CD4-positive, alpha-beta memory T cell (primary cell): ENCODE data around the gene TMBIM6. TPM values are rescaled to one million over a fixed set of nuclear protein-coding genes. Genes with fewer than 3 reads are reported as not detected.

Experiments used
- CTCF ChIA-PET: fragments of 350-600 bp; sonication (Branson Sonifier 250); formaldehyde crosslinking; loops from one replicate; lab custom pipeline; 2021; ENCODE audit warnings: inconsistent platforms; ENCODE audit not compliant: partially characterized antibody; lab: Charles Lee
- POLR2A ChIA-PET: fragments of 350-600 bp; sonication (Branson Sonifier 250); formaldehyde crosslinking; loops from one replicate; lab custom pipeline; 2021; ENCODE audit not compliant: partially characterized antibody; lab: Charles Lee
- DNase-seq, 5 donors: peaks; one replicate each; pipeline versions ENCODE4 v3.0.0 to v3.0.0-alpha.2; 2020 to 2022; ENCODE audit warnings: mixed read lengths in 1 of 5
- H3K27ac ChIP-seq: one replicate; pipeline ENCODE4 v1.7.0; 2013; ENCODE audit warnings: low read depth, low read length
- H3K27me3 ChIP-seq: 2 replicates; pipeline ENCODE4 v1.7.0; 2013; ENCODE audit warnings: mild to moderate bottlenecking, low read length, moderate library complexity; ENCODE audit not compliant: insufficient read depth
- H3K36me3 ChIP-seq: 2 replicates; pipeline ENCODE4 v1.7.0; 2013; ENCODE audit warnings: mild to moderate bottlenecking, low read length, moderate library complexity; ENCODE audit not compliant: insufficient read depth
- H3K4me1 ChIP-seq: 2 replicates; pipeline ENCODE4 v1.7.0; 2013; ENCODE audit warnings: mild to moderate bottlenecking, low read length, moderate library complexity; ENCODE audit not compliant: insufficient read depth
- H3K4me3 ChIP-seq, 2 donors: one replicate each; pipeline ENCODE4 v1.7.0; 2013; ENCODE audit warnings: low read length in 2 of 2, mild to moderate bottlenecking in 1 of 2
- H3K9me3 ChIP-seq, 2 donors: one replicate each; pipeline ENCODE4 v1.7.0; 2013; ENCODE audit warnings: low read length in 2 of 2, control low read depth in 1 of 2; ENCODE audit not compliant: control insufficient read depth in 1 of 2
- H3K27ac Mint-ChIP-seq, 7 donors: one replicate each; pipeline ENCODE4 v1.8.0; 2020 to 2021; ENCODE audit warnings: mixed read lengths in 7 of 7, mild to moderate bottlenecking in 6 of 7, inconsistent platforms in 3 of 7, moderate library complexity in 3 of 7
- H3K27me3 Mint-ChIP-seq, 2 donors: one replicate each; pipeline ENCODE4 v1.8.0; 2020 to 2021; ENCODE audit warnings: mixed read lengths in 2 of 2
- H3K36me3 Mint-ChIP-seq, 2 donors: one replicate each; pipeline ENCODE4 v1.8.0; 2020 to 2021; ENCODE audit warnings: mixed read lengths in 2 of 2, inconsistent platforms in 1 of 2, mild to moderate bottlenecking in 1 of 2
- H3K4me1 Mint-ChIP-seq, 4 donors: one replicate each; pipeline ENCODE4 v1.8.0; 2020 to 2021; ENCODE audit warnings: mixed read lengths in 4 of 4, mild to moderate bottlenecking in 1 of 4
- H3K4me3 Mint-ChIP-seq, 8 donors: one replicate each; pipeline ENCODE4 v1.8.0; 2020 to 2021; ENCODE audit warnings: mixed read lengths in 8 of 8, mild to moderate bottlenecking in 7 of 8, moderate library complexity in 6 of 8, inconsistent platforms in 3 of 8
- H3K9me3 Mint-ChIP-seq, 8 donors: one replicate each; pipeline ENCODE4 v1.8.0; 2020 to 2021; ENCODE audit warnings: mixed read lengths in 8 of 8, mild to moderate bottlenecking in 5 of 8, inconsistent platforms in 3 of 8, moderate library complexity in 1 of 8
- intact Hi-C: fragments of 100-400 bp; cut with micrococcal nuclease; formaldehyde crosslinking; loops from one replicate; pipeline ENCODE4 v1.15.1; 2023
- polyA plus RNA-seq, 2 donors: library from polyadenylated mRNA; unstranded; fragments of 300-500 nt; fragmentation: Illumina TruSeq; gene quantifications; one replicate each; pipeline ENCODE4 v1.2.3, GENCODE V29; 2021
- total RNA-seq, 2 experiments: library from RNA; stranded (reverse); gene quantifications; one replicate each; pipeline ENCODE4 v1.2.3, GENCODE V29; 2021

Gene TMBIM6
- total and polyA plus RNA-seq, 4 experiments from 2014 or later: 421 to 2,112 (median 655) TPM

- Histone ChIP-seq H3K36me3 (no peaks in the 10 kb centered on the region), H3K4me3 (no peak overlapping the region), H3K4me1 (no peaks in the 10 kb centered on the region), H3K27me3 (no peaks in the 10 kb centered on the region), H3K9me3 (no peaks in the 10 kb centered on the region), H3K27ac (no peak overlapping the region)
- H3K27me3 Mint-ChIP-seq: no peaks in the 10 kb centered on the region
- H3K9me3 Mint-ChIP-seq: no peaks in the 10 kb centered on the region
- peak overlapping the region in 3 of 7 donors; percentile 3 to 35 (median 24) for H3K27ac Mint-ChIP-seq
- intact Hi-C loops: no loop called here
- ChIA-PET POLR2A (no interaction called here), CTCF (no interaction called here)
- no peak overlapping the region for H3K4me3 Mint-ChIP-seq
- no peak for DNase-seq
- H3K36me3 Mint-ChIP-seq: peaks cover 4 to 10% of the 10 kb centered on the region in 2 donors
- no peaks in the 10 kb centered on the region for H3K4me1 Mint-ChIP-seq
Observed at GRCh38 chr12:49794021-49794420, 52.7 kb downstream of the TMBIM6 start.

- no peaks in the 10 kb centered on the region for H3K4me1 Mint-ChIP-seq
- no peaks in the 10 kb centered on the region for H3K36me3 ChIP-seq
- ChIA-PET CTCF (no interaction called here), POLR2A (interaction anchor here (0.6 kb wide), 1 partner anchor 1200 kb away, joined by 5 read pairs; no protein-coding TSS in a partner anchor)
- peaks cover 0 to 2% (median 0%) of the 10 kb centered on the region in 8 donors for H3K9me3 Mint-ChIP-seq
- H3K9me3 ChIP-seq: no peaks in the 10 kb centered on the region
- H3K27ac ChIP-seq: no peak overlapping the region
- peaks cover 4 to 10% of the 10 kb centered on the region in 2 donors for H3K36me3 Mint-ChIP-seq
- H3K4me3 Mint-ChIP-seq: no peak overlapping the region
- H3K27ac Mint-ChIP-seq: no peak overlapping the region
- intact Hi-C loops: no loop called here
- no peak overlapping the region for H3K4me3 ChIP-seq
- no peaks in the 10 kb centered on the region for H3K4me1 ChIP-seq
- H3K27me3 ChIP-seq: no peaks in the 10 kb centered on the region
- no peak for DNase-seq
- H3K27me3 Mint-ChIP-seq: no peaks in the 10 kb centered on the region
Observed at GRCh38 chr12:49794811-49795653, 53.7 kb downstream of the TMBIM6 start.

- no peaks in the 10 kb centered on the region for H3K9me3 ChIP-seq
- H3K4me3 Mint-ChIP-seq: no peak overlapping the region
- DNase-seq: no peak
- H3K36me3 Mint-ChIP-seq: peaks cover 9 to 10% of the 10 kb centered on the region in 2 donors
- CTCF ChIA-PET: no interaction called here
- no peaks in the 10 kb centered on the region for H3K27me3 ChIP-seq
- no peaks in the 10 kb centered on the region for H3K4me1 ChIP-seq
- intact Hi-C loops: no loop called here
- peaks cover 0 to 2% (median 0%) of the 10 kb centered on the region in 8 donors for H3K9me3 Mint-ChIP-seq
- no peaks in the 10 kb centered on the region for H3K4me1 Mint-ChIP-seq
- no peaks in the 10 kb centered on the region for H3K27me3 Mint-ChIP-seq
- no peaks in the 10 kb centered on the region for H3K36me3 ChIP-seq
- H3K27ac ChIP-seq: no peak overlapping the region
- H3K4me3 ChIP-seq: no peak overlapping the region
- no peak overlapping the region for H3K27ac Mint-ChIP-seq
- POLR2A ChIA-PET: interaction anchor here (0.6 kb wide), 1 partner anchor 1199 kb away, joined by 5 read pairs; no protein-coding TSS in a partner anchor
Observed at GRCh38 chr12:49795654-49796105, 54.3 kb downstream of the TMBIM6 start.

GRCh38 chr12:49796155-49796554 lies 54.8 kb downstream of the TMBIM6 start:
- POLR2A ChIA-PET: interaction anchor here (0.6 kb wide), 1 partner anchor 1199 kb away, joined by 5 read pairs; no protein-coding TSS in a partner anchor
- CTCF ChIA-PET: no interaction called here

GRCh38 chr12:49796606-49797448 lies 55.5 kb downstream of the TMBIM6 start:
- intact Hi-C loops: no loop called here
- Mint-ChIP-seq H3K4me1 (no peaks in the 10 kb centered on the region), H3K36me3 (peaks cover 12% of the 10 kb centered on the region in 2 donors), H3K27me3 (no peaks in the 10 kb centered on the region), H3K4me3 (no peak overlapping the region), H3K9me3 (peaks cover 0 to 5% (median 0%) of the 10 kb centered on the region in 8 donors), H3K27ac (no peak overlapping the region)
- Histone ChIP-seq H3K27ac (no peak overlapping the region), H3K4me3 (no peak overlapping the region), H3K27me3 (no peaks in the 10 kb centered on the region), H3K4me1 (no peaks in the 10 kb centered on the region), H3K36me3 (no peaks in the 10 kb centered on the region), H3K9me3 (no peaks in the 10 kb centered on the region)
- ChIA-PET CTCF (no interaction called here), POLR2A (no interaction called here)
- no peak for DNase-seq

More at GRCh38 chr12:49796155-49796554, 54.8 kb downstream of the TMBIM6 start:
- Mint-ChIP-seq H3K4me1 (no peaks in the 10 kb centered on the region), H3K27me3 (no peaks in the 10 kb centered on the region), H3K36me3 (peaks cover 9 to 10% of the 10 kb centered on the region in 2 donors), H3K27ac (no peak overlapping the region), H3K9me3 (peaks cover 0 to 2% (median 0%) of the 10 kb centered on the region in 8 donors), H3K4me3 (no peak overlapping the region)
- H3K9me3 ChIP-seq: no peaks in the 10 kb centered on the region
- no peak for DNase-seq
- H3K4me1 ChIP-seq: no peaks in the 10 kb centered on the region
- H3K4me3 ChIP-seq: no peak overlapping the region
- H3K27ac ChIP-seq: no peak overlapping the region
- no peaks in the 10 kb centered on the region for H3K36me3 ChIP-seq
- no peaks in the 10 kb centered on the region for H3K27me3 ChIP-seq
- intact Hi-C loops: no loop called here

- H3K4me3 Mint-ChIP-seq: no peak overlapping the region
- intact Hi-C loops: no loop called here
- Histone ChIP-seq H3K4me1 (no peaks in the 10 kb centered on the region), H3K36me3 (no peaks in the 10 kb centered on the region), H3K27me3 (no peaks in the 10 kb centered on the region), H3K27ac (no peak overlapping the region), H3K4me3 (no peak overlapping the region), H3K9me3 (no peaks in the 10 kb centered on the region)
- peaks cover 0 to 5% (median 0%) of the 10 kb centered on the region in 8 donors for H3K9me3 Mint-ChIP-seq
- no peaks in the 10 kb centered on the region for H3K4me1 Mint-ChIP-seq
- CTCF ChIA-PET: no interaction called here
- POLR2A ChIA-PET: no interaction called here
- no peak overlapping the region for H3K27ac Mint-ChIP-seq
- no peaks in the 10 kb centered on the region for H3K27me3 Mint-ChIP-seq
- no peak for DNase-seq
- H3K36me3 Mint-ChIP-seq: peaks cover 12 to 13% of the 10 kb centered on the region in 2 donors
Observed at GRCh38 chr12:49797449-49797776, 56.1 kb downstream of the TMBIM6 start.

GRCh38 chr12:49798248-49798647 lies 56.9 kb downstream of the TMBIM6 start:
- Mint-ChIP-seq H3K4me3 (no peak overlapping the region), H3K27ac (no peak overlapping the region), H3K4me1 (no peaks in the 10 kb centered on the region), H3K27me3 (no peaks in the 10 kb centered on the region), H3K36me3 (peaks cover 12 to 16% of the 10 kb centered on the region in 2 donors), H3K9me3 (peaks cover 0 to 5% (median 0%) of the 10 kb centered on the region in 8 donors)
- H3K36me3 ChIP-seq: no peaks in the 10 kb centered on the region
- DNase-seq: no peak
- no peaks in the 10 kb centered on the region for H3K27me3 ChIP-seq
- no peak overlapping the region for H3K4me3 ChIP-seq
- H3K4me1 ChIP-seq: no peaks in the 10 kb centered on the region
- POLR2A ChIA-PET: no interaction called here
- intact Hi-C loops: no loop called here
- no peaks in the 10 kb centered on the region for H3K9me3 ChIP-seq
- H3K27ac ChIP-seq: no peak overlapping the region
- CTCF ChIA-PET: interaction anchor here (0.8 to 1.3 kb wide), 2 partner anchors 13 to 41 kb away, joined by 3 read pairs; no protein-coding TSS in a partner anchor
